GM21786 (cell line): ENCODE measurements around the gene GPRIN2.
"Not testable (repeated sequence)": the region's sequence is repeated elsewhere in the genome, so short reads cannot be mapped to it uniquely, and the experiment has no call there.

Experiments used
- ATAC-seq: cut with Tn5 transposase; IDR thresholded peaks from one replicate; pipeline ENCODE4 v1.9.1; 2021; ENCODE audit not compliant: unreplicated experiment

Gene GPRIN2

GRCh38 chr10:46570655-46571054, 14.2 kb upstream of the GPRIN2 start:
- ATAC-seq, result not testable (repeated sequence)

- ATAC-seq, result not testable (repeated sequence)
These were observed 10.7 kb upstream of the GPRIN2 start for GRCh38 chr10:46567151-46567550.

GRCh38 chr10:46565591-46566332, 9.3 kb upstream of the GPRIN2 start:
- peak; percentile 87 for ATAC-seq

GRCh38 chr10:46560952-46561351, 4.5 kb upstream of the GPRIN2 start:
- no peak for ATAC-seq

GRCh38 chr10:46560381-46560780, 3.9 kb upstream of the GPRIN2 start:
- no peak for ATAC-seq

- no peak for ATAC-seq
These were observed 2.8 kb upstream of the GPRIN2 start for GRCh38 chr10:46559231-46559671.

- no peak for ATAC-seq
These were observed 2.1 kb upstream of the GPRIN2 start for GRCh38 chr10:46558392-46559185.

- ATAC-seq, result no peak
These were observed 1.6 kb upstream of the GPRIN2 start for GRCh38 chr10:46558122-46558391.

GRCh38 chr10:46557319-46558121, 1.1 kb upstream of the GPRIN2 start:
- ATAC-seq, result no peak

GRCh38 chr10:46555713-46556514, 544 bp downstream of the GPRIN2 start:
- no peak for ATAC-seq

GRCh38 chr10:46555366-46555712, 1.1 kb downstream of the GPRIN2 start:
- ATAC-seq, result no peak

- ATAC-seq, result no peak
These were observed 2.2 kb downstream of the GPRIN2 start for GRCh38 chr10:46554166-46554781.

GRCh38 chr10:46553238-46554049, 3.0 kb downstream of the GPRIN2 start:
- ATAC-seq, result no peak

GRCh38 chr10:46552526-46553237, 3.8 kb downstream of the GPRIN2 start:
- ATAC-seq, result no peak

- no peak for ATAC-seq
These were observed 4.5 kb downstream of the GPRIN2 start for GRCh38 chr10:46551701-46552525.

- no peak for ATAC-seq
These were observed 5.4 kb downstream of the GPRIN2 start for GRCh38 chr10:46550795-46551700.
